Measurements from ENCODE around the gene DCTN3. TPM values are rescaled to one million over a fixed set of nuclear protein-coding genes. Genes with fewer than 3 reads are reported as not detected.

Gene DCTN3
- total and polyA plus RNA-seq, 2 experiments from 2014 or later = 79.8 to 172 TPM

GRCh38 chr9:34570376-34570775 is 49.9 kb downstream of the DCTN3 start:
- Histone ChIP-seq H3K27me3 (no peaks in the 10 kb centered on the region), H3K9me3 (ENCODE audit: low read depth) (no peaks in the 10 kb centered on the region), H3K27ac (no peak overlapping the region), H3K4me3 (no peak overlapping the region), H3K36me3 (no peaks in the 10 kb centered on the region), H3K4me1 (ENCODE audit: low read depth) (peaks cover 24% of the 10 kb centered on the region)
- no peak for TF ChIP-seq CTCF (IDR thresholded peaks at IDR 0.05; ENCODE audit: low read depth, low read length)
- peak in 1 of 2 donors; percentile 38 for DNase-seq (ENCODE audit: low read depth in 1 of 2, low spot score in 1 of 2)

GRCh38 chr9:34568774-34569173 is 51.5 kb downstream of the DCTN3 start:
- TF ChIP-seq CTCF (IDR thresholded peaks at IDR 0.05; ENCODE audit: low read depth, low read length) = no peak
- H3K36me3 ChIP-seq = no peaks in the 10 kb centered on the region

GRCh38 chr9:34568133-34568532 is 52.2 kb downstream of the DCTN3 start:
- Histone ChIP-seq H3K4me1 (ENCODE audit: low read depth) (peaks cover 26% of the 10 kb centered on the region), H3K27me3 (no peaks in the 10 kb centered on the region), H3K27ac (no peak overlapping the region), H3K9me3 (ENCODE audit: low read depth) (no peaks in the 10 kb centered on the region), H3K4me3 (no peak overlapping the region), H3K36me3 (no peaks in the 10 kb centered on the region)
- DNase-seq (ENCODE audit: low read depth in 1 of 2, low spot score in 1 of 2) = no peak
- TF ChIP-seq CTCF (IDR thresholded peaks at IDR 0.05; ENCODE audit: low read depth, low read length) = no peak

More at GRCh38 chr9:34568774-34569173, 51.5 kb downstream of the DCTN3 start:
- Histone ChIP-seq H3K27me3 (no peaks in the 10 kb centered on the region), H3K9me3 (ENCODE audit: low read depth) (no peaks in the 10 kb centered on the region), H3K4me3 (no peak overlapping the region), H3K4me1 (ENCODE audit: low read depth) (peaks cover 26% of the 10 kb centered on the region), H3K27ac (no peak overlapping the region)
- no peak for DNase-seq (ENCODE audit: low read depth in 1 of 2, low spot score in 1 of 2)

GRCh38 chr9:34566972-34567371 is 53.3 kb downstream of the DCTN3 start:
- Histone ChIP-seq H3K9me3 (ENCODE audit: low read depth) (no peaks in the 10 kb centered on the region), H3K4me3 (no peak overlapping the region), H3K4me1 (ENCODE audit: low read depth) (peaks cover 26% of the 10 kb centered on the region), H3K27me3 (no peaks in the 10 kb centered on the region), H3K27ac (no peak overlapping the region), H3K36me3 (no peaks in the 10 kb centered on the region)
- no peak for DNase-seq (ENCODE audit: low read depth in 1 of 2, low spot score in 1 of 2)
- no peak for TF ChIP-seq CTCF (IDR thresholded peaks at IDR 0.05; ENCODE audit: low read depth, low read length)

- no peak overlapping the region for H3K4me3 ChIP-seq
- no peak overlapping the region for H3K27ac ChIP-seq
- no peaks in the 10 kb centered on the region for H3K9me3 ChIP-seq (ENCODE audit: low read depth)
- no peak for DNase-seq (ENCODE audit: low read depth in 1 of 2, low spot score in 1 of 2)
- H3K27me3 ChIP-seq = no peaks in the 10 kb centered on the region
- H3K36me3 ChIP-seq = no peaks in the 10 kb centered on the region
- TF ChIP-seq CTCF (IDR thresholded peaks at IDR 0.05; ENCODE audit: low read depth, low read length) = no peak
- H3K4me1 ChIP-seq (ENCODE audit: low read depth) = peaks cover 26% of the 10 kb centered on the region
These were observed 54.0 kb downstream of the DCTN3 start for GRCh38 chr9:34566322-34566721.

- no peak overlapping the region for H3K27ac ChIP-seq
These were observed 54.4 kb downstream of the DCTN3 start for GRCh38 chr9:34565856-34566255.

More at GRCh38 chr9:34565856-34566255, 54.4 kb downstream of the DCTN3 start:
- no peak for TF ChIP-seq CTCF (IDR thresholded peaks at IDR 0.05; ENCODE audit: low read depth, low read length)
- Histone ChIP-seq H3K36me3 (no peaks in the 10 kb centered on the region), H3K4me1 (ENCODE audit: low read depth) (peaks cover 26% of the 10 kb centered on the region), H3K4me3 (no peak overlapping the region), H3K9me3 (ENCODE audit: low read depth) (no peaks in the 10 kb centered on the region), H3K27me3 (no peaks in the 10 kb centered on the region)
- no peak for DNase-seq (ENCODE audit: low read depth in 1 of 2, low spot score in 1 of 2)
